Suppressor macrophage treated with lipopolysaccharide for 4 hours (primary cell): ENCODE measurements around the gene MKRN1.
"Not testable (repeated sequence)": the region's sequence is repeated elsewhere in the genome, so short reads cannot be mapped to it uniquely, and the experiment has no call there.

Source experiments
- DNase-seq: peaks from one replicate; pipeline ENCODE4 v3.0.0-alpha.2; 2020

The MKRN1 gene

GRCh38 chr7:140484479-140484878, 5.2 kb upstream of the MKRN1 start:
- no peak for DNase-seq

GRCh38 chr7:140479739-140480084, 407 bp upstream of the MKRN1 start:
- no peak for DNase-seq

GRCh38 chr7:140478246-140479061, 851 bp downstream of the MKRN1 start:
- peak; percentile 85 for DNase-seq

- no peak for DNase-seq
Measured at GRCh38 chr7:140476698-140477261, 2.5 kb downstream of the MKRN1 start.

- DNase-seq = peak; percentile 56
Measured at GRCh38 chr7:140475747-140476333, 3.5 kb downstream of the MKRN1 start.

- DNase-seq = peak; percentile 56
Measured at GRCh38 chr7:140463111-140463510, 16.2 kb downstream of the MKRN1 start.

GRCh38 chr7:140458916-140459315, 20.4 kb downstream of the MKRN1 start:
- DNase-seq = no peak

GRCh38 chr7:140458201-140458600, 21.1 kb downstream of the MKRN1 start:
- no peak for DNase-seq

- no peak for DNase-seq
Measured at GRCh38 chr7:140456551-140457051, 22.7 kb downstream of the MKRN1 start.

- DNase-seq = no peak
Measured at GRCh38 chr7:140455743-140456142, 23.6 kb downstream of the MKRN1 start.

- no peak for DNase-seq
Measured at GRCh38 chr7:140454657-140455015, 24.7 kb downstream of the MKRN1 start.

GRCh38 chr7:140453785-140454656, 25.3 kb downstream of the MKRN1 start:
- DNase-seq = not testable (repeated sequence)

GRCh38 chr7:140453273-140453672, 26.0 kb downstream of the MKRN1 start:
- no peak for DNase-seq

- DNase-seq = no peak
Measured at GRCh38 chr7:140451716-140452115, 27.6 kb downstream of the MKRN1 start.

GRCh38 chr7:140448781-140449480, 30.4 kb downstream of the MKRN1 start:
- no peak for DNase-seq

- DNase-seq = no peak
Measured at GRCh38 chr7:140447841-140448240, 31.5 kb downstream of the MKRN1 start.

GRCh38 chr7:140446467-140446866, 32.8 kb downstream of the MKRN1 start:
- no peak for DNase-seq

GRCh38 chr7:140441519-140441918, 37.8 kb downstream of the MKRN1 start:
- no peak for DNase-seq

GRCh38 chr7:140440593-140440992, 38.7 kb downstream of the MKRN1 start:
- DNase-seq = no peak

GRCh38 chr7:140439359-140439758, 39.9 kb downstream of the MKRN1 start:
- no peak for DNase-seq

- no peak for DNase-seq
Measured at GRCh38 chr7:140435252-140435895, 43.9 kb downstream of the MKRN1 start.

GRCh38 chr7:140433396-140433795, 45.9 kb downstream of the MKRN1 start:
- DNase-seq = no peak
